GM10266 (cell line): ENCODE results near the gene GMFB.
"Not testable (repeated sequence)": the region's sequence is repeated elsewhere in the genome, so short reads cannot be mapped to it uniquely, and the experiment has no call there.

ENCODE experiments used
- DNase-seq: peaks from one replicate; pipeline ENCODE4 v3.0.0; 2012; ENCODE audit errors: extremely low spot score
- TF ChIP-seq, protein P1 (sequence below): IDR thresholded peaks from 2 replicates; pipeline ENCODE4 v1.5.1; 2012; ENCODE audit warnings: mild to moderate bottlenecking, low read depth; ENCODE audit not compliant: control insufficient read depth, insufficient read depth; ENCODE audit errors: missing control alignments

The GMFB gene

GRCh38 chr14:54440873-54441868 is 47.6 kb downstream of the GMFB start, which contains the start of gene CNIH1:
TSS of gene CNIH1 (minus strand) at chr14:54441374. CDS start at chr14:54441327, 47 bp downstream.
- DNase-seq = peak; percentile 98
- TF ChIP-seq, protein P1, sequence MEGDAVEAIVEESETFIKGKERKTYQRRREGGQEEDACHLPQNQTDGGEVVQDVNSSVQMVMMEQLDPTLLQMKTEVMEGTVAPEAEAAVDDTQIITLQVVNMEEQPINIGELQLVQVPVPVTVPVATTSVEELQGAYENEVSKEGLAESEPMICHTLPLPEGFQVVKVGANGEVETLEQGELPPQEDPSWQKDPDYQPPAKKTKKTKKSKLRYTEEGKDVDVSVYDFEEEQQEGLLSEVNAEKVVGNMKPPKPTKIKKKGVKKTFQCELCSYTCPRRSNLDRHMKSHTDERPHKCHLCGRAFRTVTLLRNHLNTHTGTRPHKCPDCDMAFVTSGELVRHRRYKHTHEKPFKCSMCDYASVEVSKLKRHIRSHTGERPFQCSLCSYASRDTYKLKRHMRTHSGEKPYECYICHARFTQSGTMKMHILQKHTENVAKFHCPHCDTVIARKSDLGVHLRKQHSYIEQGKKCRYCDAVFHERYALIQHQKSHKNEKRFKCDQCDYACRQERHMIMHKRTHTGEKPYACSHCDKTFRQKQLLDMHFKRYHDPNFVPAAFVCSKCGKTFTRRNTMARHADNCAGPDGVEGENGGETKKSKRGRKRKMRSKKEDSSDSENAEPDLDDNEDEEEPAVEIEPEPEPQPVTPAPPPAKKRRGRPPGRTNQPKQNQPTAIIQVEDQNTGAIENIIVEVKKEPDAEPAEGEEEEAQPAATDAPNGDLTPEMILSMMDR = peak; percentile 96

DNA sequence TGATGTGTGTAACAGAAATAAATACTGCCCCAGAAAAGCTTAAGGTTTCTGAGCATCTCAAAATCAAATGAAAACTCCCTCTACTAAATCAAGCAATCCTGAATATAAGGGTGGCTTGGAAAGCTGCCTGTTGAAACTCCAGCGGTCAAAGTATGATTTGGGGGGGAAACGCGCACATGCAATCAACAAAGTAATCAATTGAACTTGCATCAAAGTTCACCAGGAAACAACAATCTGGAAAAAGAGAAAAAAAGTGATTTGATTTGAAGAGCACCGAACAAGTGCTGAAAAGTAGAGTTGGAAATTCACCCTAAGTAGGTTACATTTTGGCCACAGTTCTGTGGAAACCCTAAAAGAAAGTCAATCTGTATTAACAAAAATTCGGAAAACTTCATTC is 48.3 kb downstream of the GMFB start:
- no peak for DNase-seq
- TF ChIP-seq, protein P1 = no peak

DNA sequence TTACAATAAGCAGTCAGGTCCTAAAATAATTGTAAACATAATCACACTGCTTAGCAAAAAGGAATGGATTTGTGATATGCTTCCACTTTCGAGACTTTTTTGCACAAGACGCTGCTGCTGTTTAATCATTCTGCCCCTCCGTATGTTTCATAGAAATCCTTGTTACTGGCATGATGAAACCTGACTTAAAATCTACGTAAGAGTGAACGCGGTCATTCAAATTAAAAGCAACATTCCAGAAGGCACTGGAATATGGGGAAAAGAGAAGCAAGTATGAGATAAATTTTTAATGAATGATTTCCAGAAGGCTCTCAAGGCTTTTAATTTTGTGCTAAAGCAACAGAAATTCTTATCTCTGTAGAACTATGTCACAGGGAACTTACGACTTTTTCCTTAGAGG is 48.7 kb downstream of the GMFB start:
- TF ChIP-seq, protein P1 = no peak
- DNase-seq = no peak

DNA sequence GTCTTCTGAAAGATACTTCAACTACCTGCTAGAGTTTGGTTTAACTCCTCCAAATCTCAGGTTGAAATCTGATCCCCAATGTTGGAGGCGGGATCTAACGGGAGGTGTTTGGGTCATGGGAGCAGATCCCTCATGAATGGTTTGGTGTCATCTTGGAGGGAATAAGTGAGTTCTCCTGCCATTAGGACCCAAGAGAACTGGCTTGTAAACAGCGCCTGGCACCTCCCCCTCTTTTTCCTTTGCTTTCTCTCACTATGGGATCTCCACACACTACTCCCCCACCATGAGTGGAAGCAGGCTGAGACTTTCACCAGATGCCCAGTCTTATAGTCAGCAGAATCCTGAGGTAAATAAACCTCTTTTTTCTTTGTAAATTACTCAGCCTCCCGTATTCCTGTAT is 50.1 kb downstream of the GMFB start:
- no peak for DNase-seq
- TF ChIP-seq, protein P1 = no peak

- DNase-seq = not testable (repeated sequence)
Observed at GRCh38 chr14:54437954-54438353, 50.8 kb downstream of the GMFB start.

GRCh38 chr14:54435500-54435981 is 53.2 kb downstream of the GMFB start:
- no peak for DNase-seq
- TF ChIP-seq, protein P1 = no peak

- DNase-seq = no peak
- TF ChIP-seq, protein P1 = no peak
Observed at GRCh38 chr14:54428527-54428926, 60.3 kb downstream of the GMFB start.
